HepG2 (cell line): ENCODE results near the gene TIA1.

ENCODE experiments used
- CC2D1A ChIP-seq: sonication (generic); formaldehyde crosslinking; IDR thresholded peaks from 2 replicates; pipeline ENCODE4 v1.8.1; 2023; ENCODE audit warnings: mild to moderate bottlenecking, missing genetic modification reagents
- NFKBIZ ChIP-seq: IDR thresholded peaks from 2 replicates; pipeline ENCODE4 v1.6.1; 2018; ENCODE audit warnings: missing genetic modification reagents, missing compliant biosample characterization
- NR2C2 ChIP-seq: sonication (generic); formaldehyde crosslinking; IDR thresholded peaks from 2 replicates; pipeline ENCODE4 v1.4.0; 2020; ENCODE audit warnings: missing genetic modification reagents, mild to moderate bottlenecking, moderate library complexity, borderline replicate concordance
- NR2F6 ChIP-seq, 2 experiments: IDR thresholded peaks; 2 replicates each; pipeline ENCODE4 v1.6.1; 2016; ENCODE audit warnings: antibody characterized with exemption in 1 of 2, mild to moderate bottlenecking in 1 of 2
- YEATS4 ChIP-seq: sonication (generic); formaldehyde crosslinking; IDR thresholded peaks from 2 replicates; pipeline ENCODE4 v1.4.0; 2020; ENCODE audit warnings: missing genetic modification reagents, borderline replicate concordance
- ZMYM2 ChIP-seq: sonication (generic); formaldehyde crosslinking; IDR thresholded peaks from 2 replicates; pipeline ENCODE4 v1.8.0; 2022; ENCODE audit warnings: mild to moderate bottlenecking, missing genetic modification reagents
- ZNF274 ChIP-seq: sonication (generic); formaldehyde crosslinking; IDR thresholded peaks from 2 replicates; pipeline ENCODE4 v1.5.1; 2020; ENCODE audit warnings: mild to moderate bottlenecking, missing genetic modification reagents
- ZNF354B ChIP-seq: sonication (generic); formaldehyde crosslinking; IDR thresholded peaks from 2 replicates; pipeline ENCODE4 v1.8.0; 2022; ENCODE audit warnings: mild to moderate bottlenecking, missing genetic modification reagents
- ZSCAN29 ChIP-seq: sonication (generic); formaldehyde crosslinking; conservative IDR thresholded peaks from 2 replicates; pipeline ENCODE4 v1.4.0; 2020; ENCODE audit warnings: mild to moderate bottlenecking, missing genetic modification reagents
- TF ChIP-seq, protein P1 (sequence below): sonication (generic); formaldehyde crosslinking; IDR thresholded peaks from 2 replicates; pipeline ENCODE4 v1.5.0; 2020; ENCODE audit warnings: mild to moderate bottlenecking, missing genetic modification reagents, moderate library complexity
- TF ChIP-seq, protein P2 (sequence below): sonication (generic); formaldehyde crosslinking; IDR thresholded peaks from 2 replicates; pipeline ENCODE4 v1.5.0; 2020; ENCODE audit warnings: missing genetic modification reagents

- TF ChIP-seq, protein P1, sequence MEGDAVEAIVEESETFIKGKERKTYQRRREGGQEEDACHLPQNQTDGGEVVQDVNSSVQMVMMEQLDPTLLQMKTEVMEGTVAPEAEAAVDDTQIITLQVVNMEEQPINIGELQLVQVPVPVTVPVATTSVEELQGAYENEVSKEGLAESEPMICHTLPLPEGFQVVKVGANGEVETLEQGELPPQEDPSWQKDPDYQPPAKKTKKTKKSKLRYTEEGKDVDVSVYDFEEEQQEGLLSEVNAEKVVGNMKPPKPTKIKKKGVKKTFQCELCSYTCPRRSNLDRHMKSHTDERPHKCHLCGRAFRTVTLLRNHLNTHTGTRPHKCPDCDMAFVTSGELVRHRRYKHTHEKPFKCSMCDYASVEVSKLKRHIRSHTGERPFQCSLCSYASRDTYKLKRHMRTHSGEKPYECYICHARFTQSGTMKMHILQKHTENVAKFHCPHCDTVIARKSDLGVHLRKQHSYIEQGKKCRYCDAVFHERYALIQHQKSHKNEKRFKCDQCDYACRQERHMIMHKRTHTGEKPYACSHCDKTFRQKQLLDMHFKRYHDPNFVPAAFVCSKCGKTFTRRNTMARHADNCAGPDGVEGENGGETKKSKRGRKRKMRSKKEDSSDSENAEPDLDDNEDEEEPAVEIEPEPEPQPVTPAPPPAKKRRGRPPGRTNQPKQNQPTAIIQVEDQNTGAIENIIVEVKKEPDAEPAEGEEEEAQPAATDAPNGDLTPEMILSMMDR (CRISPR knock-in tag): no peak
- no peak for TF ChIP-seq CC2D1A (CRISPR knock-in tag)
- no peak for TF ChIP-seq NR2F6 (IDR thresholded peaks at IDR 0.05)
- no peak for TF ChIP-seq NR2F6 (CRISPR knock-in tag; IDR thresholded peaks at IDR 0.05)
- TF ChIP-seq NR2C2 (CRISPR knock-in tag): no peak
- no peak for TF ChIP-seq ZNF354B
- no peak for TF ChIP-seq NFKBIZ (CRISPR knock-in tag)
- no peak for TF ChIP-seq ZMYM2 (CRISPR knock-in tag)
- TF ChIP-seq YEATS4: no peak
- TF ChIP-seq, protein P2, sequence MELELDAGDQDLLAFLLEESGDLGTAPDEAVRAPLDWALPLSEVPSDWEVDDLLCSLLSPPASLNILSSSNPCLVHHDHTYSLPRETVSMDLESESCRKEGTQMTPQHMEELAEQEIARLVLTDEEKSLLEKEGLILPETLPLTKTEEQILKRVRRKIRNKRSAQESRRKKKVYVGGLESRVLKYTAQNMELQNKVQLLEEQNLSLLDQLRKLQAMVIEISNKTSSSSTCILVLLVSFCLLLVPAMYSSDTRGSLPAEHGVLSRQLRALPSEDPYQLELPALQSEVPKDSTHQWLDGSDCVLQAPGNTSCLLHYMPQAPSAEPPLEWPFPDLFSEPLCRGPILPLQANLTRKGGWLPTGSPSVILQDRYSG (CRISPR knock-in tag): no peak
- no peak for TF ChIP-seq ZSCAN29 (CRISPR knock-in tag)
- no peak for TF ChIP-seq ZNF274
Observed at GRCh38 chr2:70226781-70227180, 21.6 kb downstream of the TIA1 start.
